Colonic mucosa (tissue), 4 donors: Measurements from ENCODE around the gene GFOD2. TPM values are rescaled to one million over a fixed set of nuclear protein-coding genes. Genes with fewer than 3 reads are reported as not detected.
A peak's percentile ranks its signal among the peaks of the same experiment; 100 is the strongest.

ENCODE experiments used
- DNase-seq: peaks from one replicate; pipeline ENCODE4 v3.0.0-alpha.2; 2020
- H3K27ac ChIP-seq: fragments of 200-600 bp; one replicate; pipeline ENCODE4 v1.8.0; 2021
- H3K27me3 ChIP-seq: fragments of 200-600 bp; one replicate; pipeline ENCODE4 v1.8.0; 2021
- H3K36me3 ChIP-seq: fragments of 200-600 bp; one replicate; pipeline ENCODE4 v1.8.0; 2021
- H3K4me1 ChIP-seq: fragments of 200-600 bp; one replicate; pipeline ENCODE4 v1.8.0; 2021; ENCODE audit warnings: mild to moderate bottlenecking
- H3K4me3 ChIP-seq: fragments of 200-600 bp; one replicate; pipeline ENCODE4 v1.8.0; 2021
- H3K9ac ChIP-seq, 2 donors: one replicate each; pipeline ENCODE4 v1.7.0; 2013; ENCODE audit warnings: control low read depth in 2 of 2, low read depth in 2 of 2, low read length in 2 of 2
- H3K9me3 ChIP-seq: fragments of 200-600 bp; one replicate; pipeline ENCODE4 v1.8.0; 2021
- CTCF ChIP-seq: fragments of 200-600 bp; IDR thresholded peaks from one replicate; pipeline ENCODE4 v1.8.0; 2022; ENCODE audit warnings: antibody characterized with exemption, mild to moderate bottlenecking
- intact Hi-C: fragments of 100-400 bp; cut with DNase I; formaldehyde crosslinking; loops from one replicate; pipeline ENCODE4 v1.14.1; 2022
- total RNA-seq, 2 donors: library from RNA; stranded (reverse); fragmentation: NEBNext Ultra II Directional in 1 of 2; extraction: Animal tissue kit (Norgen Biotek cat#: 25700) in 1 of 2; gene quantifications; one replicate each; pipeline ENCODE4 v1.2.1, GENCODE V29; 2021
- donor health status: healthy.
- donor health status: DM: no; HTN: no; CAD: no.
- donor health status: DM: no; HTN: no; CAD: no.

The GFOD2 gene
- total RNA-seq, 2 donors from 2014 or later = 22.1 to 33.8 TPM

GRCh38 chr16:67663877-67664222 lies 55.3 kb downstream of the GFOD2 start:
- no peak for DNase-seq
- H3K27ac ChIP-seq = no peak overlapping the region
- H3K27me3 ChIP-seq = no peaks in the 10 kb centered on the region
- no peaks in the 10 kb centered on the region for H3K9me3 ChIP-seq
- peaks cover 23% of the 10 kb centered on the region for H3K4me1 ChIP-seq
- no peak overlapping the region for H3K4me3 ChIP-seq
- no peak for TF ChIP-seq CTCF
- no peaks in the 10 kb centered on the region for H3K36me3 ChIP-seq
- H3K9ac ChIP-seq = no peak overlapping the region
- intact Hi-C loops = loop anchor here (10.0 kb wide), 1 partner anchor 139 kb away; the partner anchor contains the start of gene RIPOR1

GRCh38 chr16:67663151-67663876 lies 55.8 kb downstream of the GFOD2 start:
- Histone ChIP-seq H3K9ac (no peak overlapping the region), H3K4me3 (no peak overlapping the region), H3K9me3 (no peaks in the 10 kb centered on the region), H3K4me1 (peaks cover 23% of the 10 kb centered on the region), H3K27me3 (no peaks in the 10 kb centered on the region), H3K27ac (no peak overlapping the region), H3K36me3 (no peaks in the 10 kb centered on the region)
- TF ChIP-seq CTCF = no peak
- DNase-seq = no peak
- intact Hi-C loops = loop anchor here (10.0 kb wide), 1 partner anchor 139 kb away; the partner anchor contains the start of gene RIPOR1

GRCh38 chr16:67662653-67663010 lies 56.5 kb downstream of the GFOD2 start:
- no peak for TF ChIP-seq CTCF
- Histone ChIP-seq H3K9ac (no peak overlapping the region), H3K27me3 (no peaks in the 10 kb centered on the region), H3K9me3 (no peaks in the 10 kb centered on the region), H3K4me3 (no peak overlapping the region), H3K4me1 (peaks cover 21% of the 10 kb centered on the region), H3K36me3 (no peaks in the 10 kb centered on the region), H3K27ac (no peak overlapping the region)
- no peak for DNase-seq
- intact Hi-C loops = loop anchor here (10.0 kb wide), 1 partner anchor 138 kb away; the partner anchor contains the start of gene RIPOR1

GRCh38 chr16:67661886-67662652 lies 57.0 kb downstream of the GFOD2 start:
- Histone ChIP-seq H3K27ac (no peak overlapping the region), H3K4me1 (peaks cover 15% of the 10 kb centered on the region), H3K9me3 (no peaks in the 10 kb centered on the region), H3K9ac (no peak overlapping the region), H3K4me3 (no peak overlapping the region), H3K27me3 (no peaks in the 10 kb centered on the region), H3K36me3 (no peaks in the 10 kb centered on the region)
- no peak for TF ChIP-seq CTCF
- no peak for DNase-seq
- intact Hi-C loops = loop anchor here (10.0 kb wide), 1 partner anchor 137 kb away; the partner anchor contains the start of gene RIPOR1

- Histone ChIP-seq H3K36me3 (no peaks in the 10 kb centered on the region), H3K9ac (peak overlapping the region; percentile 73 to 82), H3K27me3 (no peaks in the 10 kb centered on the region), H3K4me1 (peaks cover 12% of the 10 kb centered on the region), H3K27ac (peak overlapping the region; percentile 55), H3K4me3 (peak overlapping the region; percentile 90), H3K9me3 (no peaks in the 10 kb centered on the region)
- DNase-seq = no peak
- TF ChIP-seq CTCF = no peak
- intact Hi-C loops = loop anchor here (10.0 kb wide), 1 partner anchor 136 kb away; the partner anchor contains the start of gene RIPOR1
These were observed 57.9 kb downstream of the GFOD2 start for GRCh38 chr16:67661101-67661761.
